A673 (cell line): Measurements from ENCODE around the gene SUN1. TPM values are rescaled to one million over a fixed set of nuclear protein-coding genes. Genes with fewer than 3 reads are reported as not detected.

Experiments used
- BruUV-seq: library from RNA; stranded (reverse); fragments of 400-500 nt; replicated peaks from 2 replicates; lab custom pipeline; 2021; lab: Mats Ljungman, UMichigan
- CTCF ChIA-PET: fragments of 300-600 bp; sonication (Branson Sonifier 250); formaldehyde crosslinking; loops from one replicate; lab custom pipeline; 2022; ENCODE audit warnings: antibody characterized with exemption; lab: Charles Lee
- POLR2A ChIA-PET: fragments of 300-600 bp; sonication (Branson Sonifier 250); formaldehyde crosslinking; loops from one replicate; lab custom pipeline; 2022; ENCODE audit warnings: antibody characterized with exemption; ENCODE audit not compliant: low non-redundant PET; lab: Charles Lee
- DNase-seq: peaks from one replicate; pipeline ENCODE4 v3.0.0-alpha.2; 2015; ENCODE audit warnings: low spot score
- H3K27ac ChIP-seq: fragments of 200-600 bp; sonication (generic); 2 replicates; pipeline ENCODE4 v1.5.1; 2016; ENCODE audit warnings: mixed run types, low read depth, mild to moderate bottlenecking, mixed read lengths, antibody characterized with exemption, low read length; ENCODE audit not compliant: poor library complexity, severe bottlenecking
- H3K27me3 ChIP-seq: fragments of 200-600 bp; sonication (generic); replicated peaks from 2 replicates; pipeline ENCODE4 v1.6.1; 2017; ENCODE audit warnings: mixed run types, low read depth, mild to moderate bottlenecking, mixed read lengths, antibody characterized with exemption, low read length; ENCODE audit not compliant: insufficient read depth, poor library complexity
- H3K36me3 ChIP-seq: fragments of 200-600 bp; sonication (generic); 2 replicates; pipeline ENCODE4 v1.6.1; 2016; ENCODE audit warnings: mixed run types, mild to moderate bottlenecking, mixed read lengths, antibody characterized with exemption, low read length; ENCODE audit not compliant: insufficient read depth, poor library complexity, severe bottlenecking
- H3K4me1 ChIP-seq: fragments of 200-600 bp; sonication (generic); 2 replicates; pipeline ENCODE4 v1.6.1; 2017; ENCODE audit warnings: mixed run types, mild to moderate bottlenecking, mixed read lengths, antibody characterized with exemption, low read length; ENCODE audit not compliant: insufficient read depth, poor library complexity, severe bottlenecking
- H3K4me3 ChIP-seq: fragments of 200-600 bp; sonication (generic); 2 replicates; pipeline ENCODE4 v1.5.1; 2016; ENCODE audit warnings: low read depth, mixed run types, mild to moderate bottlenecking, mixed read lengths, low read length; ENCODE audit not compliant: poor library complexity, severe bottlenecking
- H3K9me3 ChIP-seq: fragments of 200-600 bp; sonication (generic); 2 replicates; pipeline ENCODE4 v1.6.1; 2016; ENCODE audit warnings: mixed run types, low read depth, mild to moderate bottlenecking, mixed read lengths, antibody characterized with exemption, low read length; ENCODE audit not compliant: poor library complexity, severe bottlenecking
- EZH2 ChIP-seq: fragments of 200-600 bp; sonication (generic); IDR thresholded peaks from 2 replicates; pipeline ENCODE4 v1.6.1; 2017; ENCODE audit warnings: borderline replicate concordance, low read depth, mild to moderate bottlenecking, mixed read lengths, antibody characterized with exemption, low read length; ENCODE audit not compliant: poor library complexity, severe bottlenecking
- intact Hi-C: fragments of 100-400 bp; cut with micrococcal nuclease; formaldehyde crosslinking; loops from one replicate; pipeline ENCODE4 v1.10.0; 2022; ENCODE audit not compliant: unreplicated experiment
- total RNA-seq: library from RNA; stranded (reverse); gene quantifications from 2 replicates; pipeline ENCODE4 v1.2.3, GENCODE V29; 2021
- TF ChIP-seq, protein P1 (sequence below): fragments of 300-800, 200-600 bp; sonication (generic); conservative IDR thresholded peaks from 2 replicates; pipeline ENCODE4 v1.5.1; 2017; ENCODE audit warnings: low read depth, mild to moderate bottlenecking, antibody characterized with exemption, low read length, moderate library complexity, mixed read lengths

SUN1 gene
- total RNA-seq, 1 experiment from 2014 or later = 189 TPM

DNA sequence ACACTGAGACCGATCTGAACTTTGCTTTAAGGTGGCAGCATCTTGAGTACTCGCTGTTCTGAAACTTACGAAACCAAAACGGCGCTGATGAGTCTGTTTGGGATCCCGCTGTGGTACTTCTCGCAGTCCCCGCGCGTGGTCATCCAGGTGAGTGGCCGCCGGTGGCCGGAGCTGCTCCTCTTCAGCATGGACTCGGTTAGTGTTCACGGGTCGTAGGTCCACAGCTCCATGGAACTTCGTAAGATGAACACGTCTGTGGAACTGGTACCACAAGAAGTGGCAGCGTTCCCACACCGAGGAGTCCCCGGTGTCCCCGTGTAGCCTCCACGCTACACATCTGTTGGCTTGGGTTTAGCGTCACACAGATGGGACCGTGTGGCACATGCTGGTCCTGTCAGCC lies 33.6 kb downstream of the SUN1 start:
- ChIA-PET POLR2A (no interaction called here), CTCF (no interaction called here)
- Histone ChIP-seq H3K27me3 (no peaks in the 10 kb centered on the region), H3K36me3 (peaks cover 73% of the 10 kb centered on the region), H3K27ac (no peak overlapping the region), H3K4me1 (peaks cover 12% of the 10 kb centered on the region), H3K4me3 (no peak overlapping the region), H3K9me3 (no peaks in the 10 kb centered on the region)
- no peak for DNase-seq
- intact Hi-C loops = no loop called here
- TF ChIP-seq EZH2 = no peak
- TF ChIP-seq, protein P1, sequence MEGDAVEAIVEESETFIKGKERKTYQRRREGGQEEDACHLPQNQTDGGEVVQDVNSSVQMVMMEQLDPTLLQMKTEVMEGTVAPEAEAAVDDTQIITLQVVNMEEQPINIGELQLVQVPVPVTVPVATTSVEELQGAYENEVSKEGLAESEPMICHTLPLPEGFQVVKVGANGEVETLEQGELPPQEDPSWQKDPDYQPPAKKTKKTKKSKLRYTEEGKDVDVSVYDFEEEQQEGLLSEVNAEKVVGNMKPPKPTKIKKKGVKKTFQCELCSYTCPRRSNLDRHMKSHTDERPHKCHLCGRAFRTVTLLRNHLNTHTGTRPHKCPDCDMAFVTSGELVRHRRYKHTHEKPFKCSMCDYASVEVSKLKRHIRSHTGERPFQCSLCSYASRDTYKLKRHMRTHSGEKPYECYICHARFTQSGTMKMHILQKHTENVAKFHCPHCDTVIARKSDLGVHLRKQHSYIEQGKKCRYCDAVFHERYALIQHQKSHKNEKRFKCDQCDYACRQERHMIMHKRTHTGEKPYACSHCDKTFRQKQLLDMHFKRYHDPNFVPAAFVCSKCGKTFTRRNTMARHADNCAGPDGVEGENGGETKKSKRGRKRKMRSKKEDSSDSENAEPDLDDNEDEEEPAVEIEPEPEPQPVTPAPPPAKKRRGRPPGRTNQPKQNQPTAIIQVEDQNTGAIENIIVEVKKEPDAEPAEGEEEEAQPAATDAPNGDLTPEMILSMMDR = no peak
- BruUV-seq = no TSS peak

DNA sequence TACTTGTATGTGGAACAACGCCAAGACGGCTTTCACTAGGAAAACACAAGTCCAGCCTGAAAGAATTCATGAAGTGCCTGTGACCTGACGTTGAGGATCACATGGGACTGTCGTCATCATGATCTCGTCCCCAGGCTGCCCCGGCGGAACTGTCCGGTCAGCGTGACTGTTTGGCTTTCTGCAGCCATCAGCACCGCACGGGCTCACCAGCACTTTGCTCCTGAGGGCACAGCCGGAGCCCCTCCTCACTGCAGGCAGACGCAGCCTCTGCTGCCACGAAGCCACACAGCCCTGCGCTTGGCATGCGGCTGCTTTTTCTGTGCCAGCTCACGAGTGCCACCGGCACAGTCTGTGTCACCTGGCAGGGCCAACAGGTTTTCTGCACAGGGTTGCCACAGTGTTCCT lies 34.7 kb downstream of the SUN1 start:
- no peak for DNase-seq
- Histone ChIP-seq H3K27ac (no peak overlapping the region), H3K9me3 (no peaks in the 10 kb centered on the region), H3K36me3 (peaks cover 65% of the 10 kb centered on the region), H3K4me1 (peaks cover 8% of the 10 kb centered on the region), H3K4me3 (no peak overlapping the region), H3K27me3 (no peaks in the 10 kb centered on the region)
- no TSS peak for BruUV-seq
- CTCF ChIA-PET = no interaction called here
- POLR2A ChIA-PET = no interaction called here
- intact Hi-C loops = no loop called here
- TF ChIP-seq, protein P1 = no peak
- TF ChIP-seq EZH2 = no peak

DNA sequence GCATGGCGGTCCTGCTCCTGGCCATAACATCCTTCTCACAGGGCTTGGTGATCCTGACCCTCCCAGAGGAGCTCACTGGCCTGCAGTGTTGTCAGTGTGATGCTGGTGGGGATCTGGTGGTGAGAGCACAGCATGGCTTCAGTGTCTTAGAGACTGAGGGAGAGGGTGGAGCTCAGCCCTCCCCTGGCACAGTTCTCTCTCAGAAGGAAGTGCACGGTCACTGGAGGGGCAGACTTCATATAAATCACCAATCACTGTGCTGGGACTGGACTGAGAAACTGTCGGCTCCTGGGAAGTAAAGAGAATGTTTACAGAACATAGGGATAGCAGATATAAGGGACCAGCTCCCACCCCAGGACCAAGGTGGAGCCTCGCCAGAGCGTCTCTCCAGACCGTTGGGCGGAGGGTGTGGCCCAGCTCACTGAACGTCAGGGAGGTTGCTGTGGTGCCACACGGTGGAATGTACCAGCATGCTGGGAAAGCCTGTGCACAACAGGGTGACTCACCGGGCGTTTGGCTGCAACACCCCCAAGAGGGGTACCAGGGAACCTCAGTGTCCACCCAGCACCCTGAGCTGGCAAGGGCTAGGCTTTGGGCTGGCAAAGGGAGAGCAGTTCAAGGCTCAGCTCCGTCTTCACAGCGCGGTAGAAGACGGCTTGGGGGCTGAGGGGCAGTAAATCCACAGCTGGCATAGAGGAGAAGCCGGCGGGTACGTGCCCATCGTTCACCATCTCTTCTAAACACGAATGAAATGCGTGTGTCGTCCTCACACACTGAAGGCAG lies 35.3 kb downstream of the SUN1 start:
- no TSS peak for BruUV-seq
- Histone ChIP-seq H3K4me3 (no peak overlapping the region), H3K9me3 (no peaks in the 10 kb centered on the region), H3K27me3 (no peaks in the 10 kb centered on the region), H3K36me3 (peaks cover 62% of the 10 kb centered on the region), H3K4me1 (peaks cover 2% of the 10 kb centered on the region), H3K27ac (no peak overlapping the region)
- intact Hi-C loops = no loop called here
- ChIA-PET CTCF (no interaction called here), POLR2A (no interaction called here)
- no peak for TF ChIP-seq EZH2
- TF ChIP-seq, protein P1 = no peak
- no peak for DNase-seq
